OCI-LY7 (cell line): Measurements from ENCODE around the gene SCGB1D4. TPM values are rescaled to one million over a fixed set of nuclear protein-coding genes. Genes with fewer than 3 reads are reported as not detected.
"Not testable (repeated sequence)": the region's sequence is repeated elsewhere in the genome, so short reads cannot be mapped to it uniquely, and the experiment has no call there.

Experiments used
- BruUV-seq: library from RNA; stranded (reverse); fragments of 400-500 nt; replicated peaks from 2 replicates; lab custom pipeline; 2021; lab: Mats Ljungman, UMichigan
- CTCF ChIA-PET: fragments of 300-600 bp; sonication (Branson Sonifier 250); formaldehyde crosslinking; loops from one replicate; lab custom pipeline; 2022; ENCODE audit warnings: antibody characterized with exemption; ENCODE audit not compliant: unreplicated experiment; lab: Charles Lee
- POLR2A ChIA-PET: fragments of 300-600 bp; sonication (Branson Sonifier 250); formaldehyde crosslinking; loops from one replicate; lab custom pipeline; 2022; ENCODE audit warnings: antibody characterized with exemption; lab: Charles Lee
- DNase-seq: peaks from one replicate; pipeline ENCODE4 v3.0.0-alpha.2; 2015; ENCODE audit warnings: low spot score
- H2AFZ ChIP-seq: fragments of 200-600 bp; sonication (generic), shearing (Covaris generic); 2 replicates; pipeline ENCODE4 v1.6.1; 2014; ENCODE audit warnings: mild to moderate bottlenecking, antibody characterized with exemption, low read length, moderate library complexity
- H3K27ac ChIP-seq: fragments of 200-600 bp; sonication (generic); 2 replicates; pipeline ENCODE4 v1.5.1; 2014; ENCODE audit warnings: mixed run types, low read depth, mild to moderate bottlenecking, moderate library complexity, low read length, inconsistent platforms; ENCODE audit not compliant: poor library complexity, severe bottlenecking
- H3K36me3 ChIP-seq: fragments of 200-600 bp; sonication (generic); 2 replicates; pipeline ENCODE4 v1.6.1; 2014; ENCODE audit warnings: mild to moderate bottlenecking, antibody characterized with exemption, low read length, moderate library complexity, mixed read lengths; ENCODE audit not compliant: insufficient read depth
- H3K4me1 ChIP-seq: fragments of 200-600 bp; sonication (generic); 2 replicates; pipeline ENCODE4 v1.5.1; 2014; ENCODE audit warnings: mild to moderate bottlenecking, low read length; ENCODE audit not compliant: insufficient read depth, poor library complexity, severe bottlenecking
- H3K4me2 ChIP-seq: fragments of 200-600 bp; sonication (generic); 2 replicates; pipeline ENCODE4 v1.6.1; 2014; ENCODE audit warnings: mild to moderate bottlenecking, low read length
- H3K4me3 ChIP-seq: fragments of 200-600 bp; sonication (generic); 2 replicates; pipeline ENCODE4 v1.5.1; 2014; ENCODE audit warnings: mild to moderate bottlenecking, low read depth, low read length; ENCODE audit not compliant: poor library complexity, severe bottlenecking
- H3K79me2 ChIP-seq: fragments of 200-600 bp; sonication (generic); 2 replicates; pipeline ENCODE4 v1.6.1; 2016; ENCODE audit warnings: low read depth, mild to moderate bottlenecking, low read length, moderate library complexity, mixed read lengths; ENCODE audit not compliant: insufficient read depth
- H3K9me2 ChIP-seq: fragments of 200-600 bp; sonication (generic); 2 replicates; pipeline ENCODE4 v1.6.1; 2016; ENCODE audit warnings: mild to moderate bottlenecking, low read length, mixed read lengths; ENCODE audit not compliant: insufficient read depth
- H3K9me3 ChIP-seq: fragments of 200-600 bp; sonication (generic); 2 replicates; pipeline ENCODE4 v1.6.1; 2014; ENCODE audit warnings: mild to moderate bottlenecking, mixed run types, low read length, mixed read lengths
- H4K20me1 ChIP-seq: fragments of 200-600 bp; sonication (generic); 2 replicates; pipeline ENCODE4 v1.6.1; 2014; ENCODE audit warnings: mild to moderate bottlenecking, antibody characterized with exemption, low read length, moderate library complexity, mixed read lengths; ENCODE audit not compliant: insufficient read depth
- EZH2phosphoT487 ChIP-seq: fragments of 200-600 bp; sonication (generic); IDR thresholded peaks from 2 replicates; pipeline ENCODE4 v1.6.1; 2018; ENCODE audit warnings: low read depth, borderline replicate concordance, mild to moderate bottlenecking, mixed run types, antibody characterized with exemption, low read length, moderate library complexity, mixed read lengths
- intact Hi-C: fragments of 100-400 bp; cut with micrococcal nuclease; formaldehyde crosslinking; loops from one replicate; pipeline ENCODE4 v1.10.0; 2022; ENCODE audit not compliant: unreplicated experiment
- total RNA-seq, 2 experiments: library from RNA; depleted of rRNA in 1 of 2; stranded (reverse); fragments of >200 nt in 1 of 2; shearing (Covaris generic) in 1 of 2; gene quantifications; 2 replicates each; pipeline ENCODE4 v1.2.3, GENCODE V29; 2014 to 2022
- TF ChIP-seq, protein P1 (sequence below): fragments of 200-600 bp; sonication (generic); conservative IDR thresholded peaks from 2 replicates; pipeline ENCODE4 v1.5.1; 2014; ENCODE audit warnings: mild to moderate bottlenecking, antibody characterized with exemption, low read length, moderate library complexity, mixed read lengths

SCGB1D4 gene
- total RNA-seq, 2 experiments from 2014 or later = not detected

DNA sequence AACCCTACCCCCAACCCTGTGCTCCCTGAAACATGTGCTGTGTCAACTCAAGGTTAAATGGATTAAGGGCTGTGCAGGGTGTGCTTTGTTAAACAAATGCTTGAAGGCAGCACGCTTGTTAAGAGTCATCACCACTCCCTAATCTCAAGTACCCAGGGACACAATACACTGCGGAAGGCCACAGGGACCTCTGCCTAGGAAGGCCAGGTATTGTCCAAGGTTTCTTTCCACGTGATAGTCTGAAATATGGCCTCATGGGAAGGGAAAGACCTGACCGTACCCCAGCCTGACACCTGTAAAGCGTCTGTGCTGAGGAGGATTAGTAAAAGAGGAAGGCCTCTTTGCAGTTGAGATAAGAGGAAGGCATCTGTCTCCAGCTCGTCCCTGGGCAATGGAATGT, 27.8 kb upstream of the SCGB1D4 start:
- H3K4me1 ChIP-seq, H3K4me2 ChIP-seq, H2AFZ ChIP-seq, POLR2A ChIA-PET, H3K36me3 ChIP-seq, BruUV-seq, H3K9me3 ChIP-seq, H4K20me1 ChIP-seq, intact Hi-C loops, H3K79me2 ChIP-seq, DNase-seq, H3K4me3 ChIP-seq, H3K27ac ChIP-seq, CTCF ChIA-PET, H3K9me2 ChIP-seq: not testable (repeated sequence)

DNA sequence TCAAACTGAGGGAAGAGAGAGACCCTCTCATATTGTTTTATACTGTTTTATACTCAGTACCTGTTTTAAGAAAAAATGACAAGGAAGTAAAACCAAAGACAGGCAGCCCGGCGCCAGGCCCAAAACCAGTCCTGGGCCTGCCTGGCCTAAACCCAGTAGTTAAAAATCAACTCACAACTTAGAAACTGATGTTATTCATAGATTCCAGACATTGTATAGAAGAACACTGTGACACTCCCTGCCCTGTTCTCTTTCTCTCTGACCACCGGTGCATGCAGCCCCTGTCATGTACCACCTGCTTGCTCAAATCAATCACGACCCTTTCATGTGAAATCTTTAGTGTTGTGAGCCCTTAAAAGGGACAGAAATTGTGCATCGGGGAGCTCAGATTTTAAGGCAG, 26.9 kb upstream of the SCGB1D4 start:
- H3K4me3 ChIP-seq, H4K20me1 ChIP-seq, CTCF ChIA-PET, H3K79me2 ChIP-seq, POLR2A ChIA-PET, H3K27ac ChIP-seq, H3K4me2 ChIP-seq, H3K9me2 ChIP-seq, BruUV-seq, H3K36me3 ChIP-seq, H2AFZ ChIP-seq, intact Hi-C loops, H3K4me1 ChIP-seq, H3K9me3 ChIP-seq: not testable (repeated sequence)
- peak; percentile 9 for DNase-seq

DNA sequence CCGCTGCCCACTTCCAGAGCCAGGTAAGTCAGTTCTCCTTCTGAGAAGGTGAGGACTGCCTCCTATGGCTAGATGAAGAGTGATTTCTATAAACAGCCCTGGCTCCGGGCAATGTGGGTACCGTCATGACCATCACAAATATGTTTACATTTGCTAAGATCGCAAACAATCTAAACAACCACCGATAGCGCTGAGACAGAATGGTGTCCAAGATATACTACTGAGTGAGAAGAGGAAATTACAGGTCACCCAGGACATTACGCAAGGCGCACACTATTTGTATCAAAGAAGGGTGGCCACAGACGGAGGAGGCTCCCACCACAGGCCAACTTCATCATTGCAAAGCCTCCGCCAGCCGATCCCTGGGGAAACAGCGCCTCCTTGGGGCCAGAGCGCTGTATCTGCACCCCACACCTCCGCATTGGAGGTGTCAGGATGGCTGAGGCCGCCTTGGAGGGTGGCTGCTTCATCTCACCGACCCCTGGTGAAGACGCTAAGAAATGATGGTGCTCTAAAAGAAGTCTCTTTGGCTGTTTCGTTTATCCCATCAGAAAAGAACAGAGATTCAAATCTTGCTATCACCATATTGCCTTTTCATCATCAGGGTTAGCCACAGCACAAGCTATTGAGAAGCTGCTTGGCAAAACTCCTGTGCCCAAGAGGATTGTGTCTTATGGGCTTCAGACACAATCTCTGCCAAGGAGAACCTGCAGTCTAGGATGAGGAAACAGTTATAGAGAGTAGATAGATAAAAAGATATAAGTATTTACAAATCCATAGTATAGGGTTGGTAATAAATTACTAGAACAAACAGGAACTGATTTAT, 26.1 kb upstream of the SCGB1D4 start:
- ChIA-PET POLR2A (no interaction called here), CTCF (no interaction called here)
- H3K79me2 ChIP-seq = no peaks in the 10 kb centered on the region
- peaks cover 4% of the 10 kb centered on the region for H3K4me1 ChIP-seq
- H3K9me2 ChIP-seq = no peaks in the 10 kb centered on the region
- peak; percentile 53 for DNase-seq
- H3K4me2 ChIP-seq = no peak overlapping the region
- H3K27ac ChIP-seq = no peak overlapping the region
- no peaks in the 10 kb centered on the region for H3K36me3 ChIP-seq
- intact Hi-C loops = no loop called here
- H2AFZ ChIP-seq = no peak overlapping the region
- BruUV-seq = no TSS peak
- H3K4me3 ChIP-seq = no peak overlapping the region
- no peaks in the 10 kb centered on the region for H3K9me3 ChIP-seq
- TF ChIP-seq EZH2phosphoT487 = no peak
- TF ChIP-seq, protein P1, sequence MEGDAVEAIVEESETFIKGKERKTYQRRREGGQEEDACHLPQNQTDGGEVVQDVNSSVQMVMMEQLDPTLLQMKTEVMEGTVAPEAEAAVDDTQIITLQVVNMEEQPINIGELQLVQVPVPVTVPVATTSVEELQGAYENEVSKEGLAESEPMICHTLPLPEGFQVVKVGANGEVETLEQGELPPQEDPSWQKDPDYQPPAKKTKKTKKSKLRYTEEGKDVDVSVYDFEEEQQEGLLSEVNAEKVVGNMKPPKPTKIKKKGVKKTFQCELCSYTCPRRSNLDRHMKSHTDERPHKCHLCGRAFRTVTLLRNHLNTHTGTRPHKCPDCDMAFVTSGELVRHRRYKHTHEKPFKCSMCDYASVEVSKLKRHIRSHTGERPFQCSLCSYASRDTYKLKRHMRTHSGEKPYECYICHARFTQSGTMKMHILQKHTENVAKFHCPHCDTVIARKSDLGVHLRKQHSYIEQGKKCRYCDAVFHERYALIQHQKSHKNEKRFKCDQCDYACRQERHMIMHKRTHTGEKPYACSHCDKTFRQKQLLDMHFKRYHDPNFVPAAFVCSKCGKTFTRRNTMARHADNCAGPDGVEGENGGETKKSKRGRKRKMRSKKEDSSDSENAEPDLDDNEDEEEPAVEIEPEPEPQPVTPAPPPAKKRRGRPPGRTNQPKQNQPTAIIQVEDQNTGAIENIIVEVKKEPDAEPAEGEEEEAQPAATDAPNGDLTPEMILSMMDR = peak; percentile 83
- no peaks in the 10 kb centered on the region for H4K20me1 ChIP-seq
